ENCODE measurements around the gene GREB1. TPM values are rescaled to one million over a fixed set of nuclear protein-coding genes. Genes with fewer than 3 reads are reported as not detected.

GREB1 gene
- total RNA-seq, 4 donors from 2014 or later = 0.20 to 2.6 (median 1.5) TPM

GRCh38 chr2:11665028-11665427 is 131.2 kb downstream of the GREB1 start:
- no peak for DNase-seq
- in situ Hi-C loops (cut with MboI; ENCODE audit: low pct_ligation_motif_present in 1 of 4, low pct_unique_long_range_greater_than_20kb in 1 of 4, low sequenced_read_pairs in 3 of 4) = no loop called here
- no peak overlapping the region for H3K4me3 ChIP-seq
- no peaks in the 10 kb centered on the region for H3K9me3 ChIP-seq
- H3K27me3 ChIP-seq = peaks cover 17% of the 10 kb centered on the region
- TF ChIP-seq POLR2A (IDR thresholded peaks at IDR 0.05) = no peak
- no peak for TF ChIP-seq CTCF (IDR thresholded peaks at IDR 0.05)
- TF ChIP-seq EP300 (IDR thresholded peaks at IDR 0.05; ENCODE audit: low read depth) = no peak
- no peak for TF ChIP-seq POLR2AphosphoS5 (IDR thresholded peaks at IDR 0.05)
- 80 to 84% methylated on average over 3 to 8 of the region's 11 CpGs for whole genome bisulfite sequencing, 2 donors (ENCODE audit: low coverage in 1 of 2)
- H3K36me3 ChIP-seq = no peaks in the 10 kb centered on the region
- no peak overlapping the region for H3K27ac ChIP-seq
- intact Hi-C loops (cut with DNase I; ENCODE audit: low total_unique reads) = no loop called here
- peaks cover 0 to 6% (median 3%) of the 10 kb centered on the region in 4 donors for H3K4me1 ChIP-seq

DNA sequence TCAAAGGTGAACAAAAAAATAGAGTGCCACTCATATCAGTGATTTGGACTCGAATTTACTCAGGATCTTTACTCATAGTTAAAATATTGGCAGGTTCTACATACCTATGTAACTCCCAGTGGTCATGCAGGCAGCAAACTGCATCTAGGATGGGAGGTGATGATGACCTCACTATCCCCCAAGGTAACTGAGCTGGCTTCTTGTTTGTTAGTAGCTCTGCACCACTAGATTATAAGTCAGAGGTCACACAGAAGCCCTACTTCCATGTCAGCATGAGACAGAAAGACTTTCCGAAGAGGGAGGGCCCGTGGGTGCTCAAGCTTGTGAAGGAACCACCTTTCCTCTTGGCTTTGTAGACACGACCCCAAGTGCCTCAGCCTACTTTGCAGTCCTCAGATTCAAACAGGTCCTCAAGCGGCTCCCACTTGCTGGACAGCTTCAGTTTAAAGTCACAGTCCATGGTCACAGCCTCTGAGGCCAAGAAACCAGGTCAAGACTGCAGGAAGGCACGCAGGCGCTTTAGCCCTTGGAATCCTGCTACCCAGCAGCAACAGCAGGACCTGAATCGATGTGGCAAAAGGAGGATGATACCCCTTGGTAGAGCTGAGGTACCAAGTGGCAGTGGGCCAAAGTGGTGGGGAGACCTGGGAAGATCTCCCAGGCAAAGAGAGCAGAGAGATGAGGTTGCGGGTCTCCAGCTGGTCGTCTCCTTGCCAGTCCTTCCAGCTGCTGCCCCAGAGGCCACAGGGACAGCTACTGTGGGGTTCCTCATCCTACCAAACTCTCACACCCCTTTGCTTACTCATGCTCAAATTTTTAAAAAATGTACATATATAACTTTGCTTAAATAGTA is 131.9 kb downstream of the GREB1 start:
- 82% methylated on average over 10 of the region's 10 CpGs; no CpG with 5 or more reads in 1 of the 2 donors for WGBS, 2 donors (ENCODE audit: low coverage in 1 of 2)
- no peak for DNase-seq
- Histone ChIP-seq H3K36me3 (no peaks in the 10 kb centered on the region), H3K9me3 (no peaks in the 10 kb centered on the region), H3K27ac (no peak overlapping the region), H3K27me3 (peaks cover 24% of the 10 kb centered on the region), H3K4me1 (peaks cover 0 to 7% (median 3%) of the 10 kb centered on the region in 4 donors), H3K4me3 (no peak overlapping the region)
- in situ Hi-C loops (cut with MboI; ENCODE audit: low pct_ligation_motif_present in 1 of 4, low pct_unique_long_range_greater_than_20kb in 1 of 4, low sequenced_read_pairs in 3 of 4) (no loop called here), intact Hi-C loops (cut with DNase I; ENCODE audit: low total_unique reads) (no loop called here)
- TF ChIP-seq EP300 (IDR thresholded peaks at IDR 0.05; ENCODE audit: low read depth) = no peak
- no peak for TF ChIP-seq CTCF (IDR thresholded peaks at IDR 0.05)
- TF ChIP-seq POLR2AphosphoS5 (IDR thresholded peaks at IDR 0.05) = no peak
- no peak for TF ChIP-seq POLR2A (IDR thresholded peaks at IDR 0.05)

GRCh38 chr2:11667194-11667593 is 133.3 kb downstream of the GREB1 start:
- H3K9me3 ChIP-seq = no peaks in the 10 kb centered on the region
- peaks cover 0 to 7% (median 3%) of the 10 kb centered on the region in 4 donors for H3K4me1 ChIP-seq
- no peaks in the 10 kb centered on the region for H3K36me3 ChIP-seq
- H3K27ac ChIP-seq = no peak overlapping the region
- in situ Hi-C loops (cut with MboI; ENCODE audit: low pct_ligation_motif_present in 1 of 4, low pct_unique_long_range_greater_than_20kb in 1 of 4, low sequenced_read_pairs in 3 of 4) (no loop called here), intact Hi-C loops (cut with DNase I; ENCODE audit: low total_unique reads) (no loop called here)
- H3K27me3 ChIP-seq = peaks cover 24% of the 10 kb centered on the region
- no peak overlapping the region for H3K4me3 ChIP-seq
- no peak for DNase-seq
- whole genome bisulfite sequencing, 2 donors (ENCODE audit: low coverage in 1 of 2) = 67 to 76% methylated on average over 1 to 3 of the region's 3 CpGs
- TF ChIP-seq POLR2A (IDR thresholded peaks at IDR 0.05) (no peak), EP300 (IDR thresholded peaks at IDR 0.05; ENCODE audit: low read depth) (no peak), CTCF (IDR thresholded peaks at IDR 0.05) (no peak), POLR2AphosphoS5 (IDR thresholded peaks at IDR 0.05) (no peak)

- Histone ChIP-seq H3K4me3 (no peak overlapping the region), H3K27me3 (peaks cover 24% of the 10 kb centered on the region), H3K27ac (no peak overlapping the region), H3K4me1 (peaks cover 0 to 7% (median 3%) of the 10 kb centered on the region in 4 donors), H3K9me3 (no peaks in the 10 kb centered on the region), H3K36me3 (no peaks in the 10 kb centered on the region)
- DNase-seq = no peak
- no peak for TF ChIP-seq EP300 (IDR thresholded peaks at IDR 0.05; ENCODE audit: low read depth)
- TF ChIP-seq POLR2A (IDR thresholded peaks at IDR 0.05) = no peak
- TF ChIP-seq POLR2AphosphoS5 (IDR thresholded peaks at IDR 0.05) = no peak
- TF ChIP-seq CTCF (IDR thresholded peaks at IDR 0.05) = no peak
- in situ Hi-C loops (cut with MboI; ENCODE audit: low pct_ligation_motif_present in 1 of 4, low pct_unique_long_range_greater_than_20kb in 1 of 4, low sequenced_read_pairs in 3 of 4) (no loop called here), intact Hi-C loops (cut with DNase I; ENCODE audit: low total_unique reads) (no loop called here)
- 72 to 74% methylated on average over 6 to 16 of the region's 16 CpGs for WGBS, 2 donors (ENCODE audit: low coverage in 1 of 2)
These were observed 134.2 kb downstream of the GREB1 start for GRCh38 chr2:11667866-11668637.
